ENCODE results near the gene HDGF. TPM values are rescaled to one million over a fixed set of nuclear protein-coding genes. Genes with fewer than 3 reads are reported as not detected.

Gene HDGF
- total RNA-seq, 1 donor from 2014 or later, result 107 TPM

DNA sequence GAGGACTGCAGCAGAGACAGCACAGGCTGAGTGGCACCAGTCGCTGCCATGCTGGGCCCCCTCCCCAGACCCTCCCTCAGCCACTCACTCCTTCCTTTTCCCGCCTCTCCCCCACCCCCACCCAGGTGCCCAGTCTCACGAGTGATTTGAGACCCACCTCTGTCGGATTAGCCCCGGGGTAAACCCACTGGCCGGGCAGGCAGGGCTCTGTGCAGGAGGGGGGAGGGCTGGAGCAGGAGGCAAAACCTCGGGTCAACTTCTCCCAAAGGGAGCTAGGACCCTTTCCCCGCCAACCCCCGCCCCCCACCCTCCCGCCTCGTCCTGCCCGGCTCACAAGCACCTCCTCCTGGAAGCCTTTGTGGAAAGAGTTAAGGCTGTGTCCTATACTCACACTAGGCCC, 7.1 kb downstream of the HDGF start:
- peak overlapping the region; percentile 54 for H3K27ac Mint-ChIP-seq
- DNase-seq, result no peak
- no peak overlapping the region for H3K4me3 Mint-ChIP-seq
- ChIA-PET POLR2A (interaction anchor here (0.6 to 5.0 kb wide), 2 partner anchors 15 to 247 kb away, joined by 4 to 153 read pairs; partner anchors contain the start of genes ISG20L2 and METTL25B), CTCF (interaction anchor here (1.6 kb wide), 1 partner anchor 18 kb away, joined by 3 read pairs; no protein-coding TSS in a partner anchor)
- ATAC-seq (ENCODE audit: low read depth), result no peak
- intact Hi-C loops (cut with micrococcal nuclease), result no loop called here
- no peaks in the 10 kb centered on the region for H3K27me3 Mint-ChIP-seq
- H3K4me1 Mint-ChIP-seq, result peaks cover 59% of the 10 kb centered on the region
- TF ChIP-seq, protein P1, sequence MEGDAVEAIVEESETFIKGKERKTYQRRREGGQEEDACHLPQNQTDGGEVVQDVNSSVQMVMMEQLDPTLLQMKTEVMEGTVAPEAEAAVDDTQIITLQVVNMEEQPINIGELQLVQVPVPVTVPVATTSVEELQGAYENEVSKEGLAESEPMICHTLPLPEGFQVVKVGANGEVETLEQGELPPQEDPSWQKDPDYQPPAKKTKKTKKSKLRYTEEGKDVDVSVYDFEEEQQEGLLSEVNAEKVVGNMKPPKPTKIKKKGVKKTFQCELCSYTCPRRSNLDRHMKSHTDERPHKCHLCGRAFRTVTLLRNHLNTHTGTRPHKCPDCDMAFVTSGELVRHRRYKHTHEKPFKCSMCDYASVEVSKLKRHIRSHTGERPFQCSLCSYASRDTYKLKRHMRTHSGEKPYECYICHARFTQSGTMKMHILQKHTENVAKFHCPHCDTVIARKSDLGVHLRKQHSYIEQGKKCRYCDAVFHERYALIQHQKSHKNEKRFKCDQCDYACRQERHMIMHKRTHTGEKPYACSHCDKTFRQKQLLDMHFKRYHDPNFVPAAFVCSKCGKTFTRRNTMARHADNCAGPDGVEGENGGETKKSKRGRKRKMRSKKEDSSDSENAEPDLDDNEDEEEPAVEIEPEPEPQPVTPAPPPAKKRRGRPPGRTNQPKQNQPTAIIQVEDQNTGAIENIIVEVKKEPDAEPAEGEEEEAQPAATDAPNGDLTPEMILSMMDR (IDR thresholded peaks at IDR 0.05), result no peak
- peaks cover 48% of the 10 kb centered on the region for H3K36me3 Mint-ChIP-seq (ENCODE audit: low read depth)
- no peaks in the 10 kb centered on the region for H3K9me3 Mint-ChIP-seq

DNA sequence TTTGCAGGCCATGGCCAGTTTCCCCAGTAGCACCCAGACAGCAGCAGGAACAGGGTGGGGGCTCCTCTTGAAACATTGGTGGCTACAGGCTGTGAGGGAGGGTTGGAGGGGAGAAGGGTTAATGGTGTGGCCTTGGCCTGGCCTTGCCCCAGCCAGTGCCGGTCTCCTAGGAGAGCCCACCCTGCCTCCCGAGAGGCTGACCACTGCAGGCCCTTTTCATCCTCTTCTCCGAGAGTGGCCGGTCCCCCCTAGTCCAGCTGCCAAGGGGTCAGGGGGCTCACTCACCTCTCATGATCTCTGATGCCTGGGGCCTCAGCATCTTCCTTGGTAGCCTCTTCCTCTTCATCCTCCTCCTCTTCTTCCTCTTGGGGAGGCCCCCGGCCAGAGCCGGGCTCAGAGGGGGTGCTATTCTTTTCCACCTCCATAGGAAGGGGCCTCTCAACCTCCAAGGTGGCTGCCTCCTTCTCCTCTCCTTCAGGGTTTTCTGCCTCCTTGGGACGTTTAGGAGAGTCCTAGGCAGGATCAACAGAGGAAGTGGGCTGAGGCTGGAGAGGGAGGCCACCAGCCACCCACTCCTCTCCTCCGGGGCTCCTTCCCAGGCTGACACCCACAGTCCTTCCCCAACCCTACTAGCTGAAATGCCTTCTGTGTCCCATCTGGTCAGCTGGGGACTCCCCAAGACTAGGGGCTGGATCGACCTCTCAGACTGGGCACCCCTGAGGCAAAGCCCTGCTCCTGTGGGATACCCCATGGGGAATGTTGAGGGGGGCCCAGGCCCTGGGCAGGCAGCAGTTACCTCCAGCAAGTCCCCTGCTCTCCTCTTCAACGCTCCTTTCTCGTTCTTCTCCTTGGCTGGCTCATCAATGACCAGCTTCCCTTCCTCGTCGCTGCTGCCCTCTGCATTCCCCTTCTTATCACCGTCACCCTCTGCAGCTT, 7.8 kb downstream of the HDGF start:
- ChIA-PET POLR2A (interaction anchor here (1.2 to 5.0 kb wide), 4 partner anchors 8 to 24 kb away, joined by 4 to 153 read pairs (median 110); partner anchors contain the start of genes HDGF, ISG20L2, METTL25B and PRCC), CTCF (interaction anchor here (1.6 kb wide), 1 partner anchor 17 kb away, joined by 3 read pairs; no protein-coding TSS in a partner anchor)
- ATAC-seq (ENCODE audit: low read depth) (no peak), DNase-seq (no peak)
- Mint-ChIP-seq H3K27ac (peak overlapping the region; percentile 54), H3K27me3 (no peaks in the 10 kb centered on the region), H3K4me3 (no peak overlapping the region), H3K36me3 (ENCODE audit: low read depth) (peaks cover 53% of the 10 kb centered on the region), H3K4me1 (peaks cover 55% of the 10 kb centered on the region), H3K9me3 (no peaks in the 10 kb centered on the region)
- intact Hi-C loops (cut with micrococcal nuclease), result no loop called here
- TF ChIP-seq, protein P1 (IDR thresholded peaks at IDR 0.05), result no peak

DNA sequence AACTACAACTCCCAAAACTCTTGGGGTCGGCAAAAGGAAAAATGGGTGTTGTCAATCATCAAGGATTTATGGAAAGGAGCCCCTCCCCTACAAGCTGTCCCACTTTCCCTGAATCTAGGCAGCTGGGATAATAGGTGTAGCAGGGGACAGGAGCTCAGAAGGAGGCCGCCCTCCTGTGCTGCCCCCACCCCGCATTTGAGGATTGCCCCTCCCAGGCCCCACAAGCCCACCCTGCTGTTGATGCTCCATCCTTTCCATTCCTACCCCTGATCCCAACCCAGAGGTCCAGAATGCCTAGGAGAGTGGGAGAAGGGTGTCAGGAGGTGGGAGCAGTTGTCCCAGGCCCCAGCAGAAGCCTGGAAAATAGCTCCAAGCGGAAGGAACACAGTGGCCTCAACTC, 8.7 kb downstream of the HDGF start:
- intact Hi-C loops (cut with micrococcal nuclease), result no loop called here
- no peaks in the 10 kb centered on the region for H3K9me3 Mint-ChIP-seq
- H3K27me3 Mint-ChIP-seq, result no peaks in the 10 kb centered on the region
- ATAC-seq (ENCODE audit: low read depth) (no peak), DNase-seq (no peak)
- POLR2A ChIA-PET, result interaction anchor here (1.2 to 5.0 kb wide), 5 partner anchors 8 to 242 kb away, joined by 4 to 153 read pairs (median 91); partner anchors contain the start of genes HDGF, ISG20L2, MEF2D and METTL25B
- TF ChIP-seq, protein P1 (IDR thresholded peaks at IDR 0.05), result no peak
- no peak overlapping the region for H3K4me3 Mint-ChIP-seq
- no peak overlapping the region for H3K27ac Mint-ChIP-seq
- H3K4me1 Mint-ChIP-seq, result peaks cover 49% of the 10 kb centered on the region
- peaks cover 61% of the 10 kb centered on the region for H3K36me3 Mint-ChIP-seq (ENCODE audit: low read depth)
- CTCF ChIA-PET, result interaction anchor here (1.0 kb wide), 2 partner anchors 16 to 24 kb away, joined by 4 read pairs; partner anchors contain the start of gene PRCC

DNA sequence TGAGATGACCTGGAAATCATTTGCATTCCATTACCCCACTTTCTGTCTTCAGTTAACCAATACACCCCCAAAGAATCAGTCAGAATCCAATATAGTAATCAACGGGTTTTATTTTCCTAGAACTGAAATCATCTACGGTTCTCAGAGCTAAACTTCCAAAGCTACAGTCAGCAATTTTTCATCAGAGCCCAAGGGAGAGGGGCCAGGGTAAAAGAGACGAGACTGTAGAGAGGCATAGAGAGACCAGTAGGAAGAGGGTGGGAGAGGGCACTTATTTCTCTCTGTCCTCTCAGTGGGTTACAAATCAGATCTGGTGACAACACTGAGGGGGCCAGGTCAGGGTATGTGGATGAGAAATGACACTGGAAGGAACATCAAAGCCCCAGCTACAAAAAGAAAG, 9.5 kb downstream of the HDGF start:
- intact Hi-C loops (cut with micrococcal nuclease), result no loop called here

More for the DNA sequence above, 9.5 kb downstream of the HDGF start:
- TF ChIP-seq, protein P1 (IDR thresholded peaks at IDR 0.05), result no peak
- ChIA-PET CTCF (interaction anchor here (1.0 to 2.1 kb wide), 3 partner anchors 10 to 25 kb away, joined by 4 to 16 read pairs (median 4); partner anchors contain the start of genes HDGF and PRCC), POLR2A (interaction anchor here (2.4 to 5.0 kb wide), 4 partner anchors 9 to 241 kb away, joined by 7 to 153 read pairs (median 110); partner anchors contain the start of genes HDGF, ISG20L2, MEF2D and METTL25B)
- peak overlapping the region; percentile 97 for H3K27ac Mint-ChIP-seq
- H3K4me3 Mint-ChIP-seq, result no peak overlapping the region
- peaks cover 69% of the 10 kb centered on the region for H3K36me3 Mint-ChIP-seq (ENCODE audit: low read depth)
- peaks cover 42% of the 10 kb centered on the region for H3K4me1 Mint-ChIP-seq
- H3K9me3 Mint-ChIP-seq, result no peaks in the 10 kb centered on the region
- ATAC-seq (ENCODE audit: low read depth), result no peak
- DNase-seq, result no peak
- H3K27me3 Mint-ChIP-seq, result no peaks in the 10 kb centered on the region
